ENCODE measurements around the gene GINS1. TPM values are rescaled to one million over a fixed set of nuclear protein-coding genes. Genes with fewer than 3 reads are reported as not detected.

The GINS1 gene
- total and polyA plus RNA-seq, 2 of the 13 experiments (the other 11 are each of a cell fraction or from before 2014, with no cell fraction given) = 14.6 to 59.9 TPM

DNA sequence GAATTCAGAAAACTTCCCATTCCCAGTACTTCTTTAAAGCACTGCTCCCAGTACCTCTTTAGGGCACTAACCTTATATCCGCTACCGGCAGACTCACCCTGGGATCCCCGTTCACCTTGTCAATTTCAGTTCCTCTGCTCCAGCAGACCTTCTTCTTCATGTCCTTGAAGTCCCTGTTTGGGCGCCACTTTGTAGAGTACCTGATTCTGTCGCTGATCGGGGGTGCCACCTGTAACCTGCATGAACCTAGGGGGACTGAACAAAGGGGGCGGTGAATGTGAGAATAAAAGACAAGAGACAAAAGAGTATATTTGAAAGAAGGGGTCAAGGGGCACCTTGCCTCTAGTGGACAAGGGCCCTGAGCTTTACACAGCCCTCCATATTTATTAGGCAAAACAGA is 4.9 kb upstream of the GINS1 start:
- ChIA-PET POLR2A (no interaction called here), CTCF (ENCODE audit: low intra/inter-chr PET ratio, low total read pairs) (no interaction called here)
- TF ChIP-seq ZNF496 (CRISPR knock-in tag; IDR thresholded peaks at IDR 0.05; ENCODE audit: insufficient replicate concordance) (no peak), GFI1 (CRISPR knock-in tag; IDR thresholded peaks at IDR 0.05; ENCODE audit: borderline replicate concordance) (no peak), ZNF337 (CRISPR knock-in tag; IDR thresholded peaks at IDR 0.05; ENCODE audit: borderline replicate concordance, low read depth) (no peak), MIXL1 (CRISPR knock-in tag; IDR thresholded peaks at IDR 0.05) (no peak), SETDB1 (CRISPR knock-in tag; IDR thresholded peaks at IDR 0.05; ENCODE audit: borderline replicate concordance) (peak; percentile 34; the same call in 1 of the 2 replicates), U2AF2 (IDR thresholded peaks at IDR 0.05; ENCODE audit: low read depth, low read length) (no peak), ZNF644 (CRISPR knock-in tag; IDR thresholded peaks at IDR 0.05; ENCODE audit: low read depth) (no peak)
- TF ChIP-seq, protein P1, sequence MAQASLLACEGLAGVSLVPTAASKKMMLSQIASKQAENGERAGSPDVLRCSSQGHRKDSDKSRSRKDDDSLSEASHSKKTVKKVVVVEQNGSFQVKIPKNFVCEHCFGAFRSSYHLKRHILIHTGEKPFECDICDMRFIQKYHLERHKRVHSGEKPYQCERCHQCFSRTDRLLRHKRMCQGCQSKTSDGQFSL (CRISPR knock-in tag; IDR thresholded peaks at IDR 0.05) = peak; percentile 72; the same call in 1 of the 2 replicates
- TF ChIP-seq, protein P2, sequence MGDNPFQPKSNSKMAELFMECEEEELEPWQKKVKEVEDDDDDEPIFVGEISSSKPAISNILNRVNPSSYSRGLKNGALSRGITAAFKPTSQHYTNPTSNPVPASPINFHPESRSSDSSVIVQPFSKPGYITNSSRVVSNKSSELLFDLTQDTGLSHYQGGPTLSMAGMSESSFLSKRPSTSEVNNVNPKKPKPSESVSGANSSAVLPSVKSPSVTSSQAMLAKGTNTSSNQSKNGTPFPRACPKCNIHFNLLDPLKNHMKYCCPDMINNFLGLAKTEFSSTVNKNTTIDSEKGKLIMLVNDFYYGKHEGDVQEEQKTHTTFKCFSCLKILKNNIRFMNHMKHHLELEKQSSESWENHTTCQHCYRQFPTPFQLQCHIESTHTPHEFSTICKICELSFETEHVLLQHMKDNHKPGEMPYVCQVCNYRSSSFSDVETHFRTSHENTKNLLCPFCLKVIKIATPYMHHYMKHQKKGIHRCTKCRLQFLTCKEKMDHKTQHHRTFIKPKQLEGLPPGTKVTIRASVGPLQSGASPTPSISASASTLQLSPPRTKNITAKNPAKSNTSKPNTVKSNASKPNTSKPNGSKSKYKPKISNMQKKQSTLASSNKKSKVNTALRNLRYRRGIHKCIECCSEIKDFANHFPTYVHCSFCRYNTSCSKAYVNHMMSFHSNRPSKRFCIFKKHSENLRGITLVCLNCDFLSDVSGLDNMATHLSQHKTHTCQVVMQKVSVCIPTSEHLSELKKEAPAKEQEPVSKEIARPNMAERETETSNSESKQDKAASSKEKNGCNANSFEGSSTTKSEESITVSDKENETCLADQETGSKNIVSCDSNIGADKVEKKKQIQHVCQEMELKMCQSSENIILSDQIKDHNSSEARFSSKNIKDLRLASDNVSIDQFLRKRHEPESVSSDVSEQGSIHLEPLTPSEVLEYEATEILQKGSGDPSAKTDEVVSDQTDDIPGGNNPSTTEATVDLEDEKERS (CRISPR knock-in tag; IDR thresholded peaks at IDR 0.05) = peak; percentile 95
- TF ChIP-seq, protein P3, sequence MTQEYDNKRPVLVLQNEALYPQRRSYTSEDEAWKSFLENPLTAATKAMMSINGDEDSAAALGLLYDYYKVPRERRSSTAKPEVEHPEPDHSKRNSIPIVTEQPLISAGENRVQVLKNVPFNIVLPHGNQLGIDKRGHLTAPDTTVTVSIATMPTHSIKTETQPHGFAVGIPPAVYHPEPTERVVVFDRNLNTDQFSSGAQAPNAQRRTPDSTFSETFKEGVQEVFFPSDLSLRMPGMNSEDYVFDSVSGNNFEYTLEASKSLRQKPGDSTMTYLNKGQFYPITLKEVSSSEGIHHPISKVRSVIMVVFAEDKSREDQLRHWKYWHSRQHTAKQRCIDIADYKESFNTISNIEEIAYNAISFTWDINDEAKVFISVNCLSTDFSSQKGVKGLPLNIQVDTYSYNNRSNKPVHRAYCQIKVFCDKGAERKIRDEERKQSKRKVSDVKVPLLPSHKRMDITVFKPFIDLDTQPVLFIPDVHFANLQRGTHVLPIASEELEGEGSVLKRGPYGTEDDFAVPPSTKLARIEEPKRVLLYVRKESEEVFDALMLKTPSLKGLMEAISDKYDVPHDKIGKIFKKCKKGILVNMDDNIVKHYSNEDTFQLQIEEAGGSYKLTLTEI (CRISPR knock-in tag; conservative IDR thresholded peaks at IDR 0.05) = no peak
- H3K4me2 ChIP-seq (ENCODE audit: low read depth, low read length) = no peak overlapping the region
- no peaks in the 10 kb centered on the region for H3K36me3 ChIP-seq (replicated peaks in 1 of 2; ENCODE audit: control insufficient read depth in 1 of 2, insufficient read depth in 2 of 2, low read length in 2 of 2)
- no peak overlapping the region for H3K27ac ChIP-seq (ENCODE audit: extremely low read length, insufficient read depth, low read length)
- H3K4me1 ChIP-seq (ENCODE audit: insufficient read depth, low read length) = peaks cover 34% of the 10 kb centered on the region
- in situ Hi-C loops (cut with HindIII; ENCODE audit: extremely low pct_ligation_motif_present, low pct_unique_long_range_greater_than_20kb) = no loop called here
- H2AFZ ChIP-seq (ENCODE audit: low read length) = no peak overlapping the region
- no peak for FAIRE-seq
- no peak overlapping the region for H3K4me3 ChIP-seq (replicated peaks in 1 of 3; ENCODE audit: insufficient read depth in 1 of 3, low read depth in 2 of 3, low read length in 3 of 3)
- no peak for ATAC-seq
- DNase-seq (ENCODE audit: low spot score) = no peak
- H3K9ac ChIP-seq (ENCODE audit: insufficient read depth, low read depth, low read length) = no peak overlapping the region
- BruUV-seq (replicated peaks) = no TSS peak
- no peaks in the 10 kb centered on the region; a peak in 1 of 5 replicates for H3K27me3 ChIP-seq (ENCODE audit: control insufficient read depth in 1 of 2, insufficient read depth in 2 of 2, low read length in 2 of 2)
- H4K20me1 ChIP-seq (ENCODE audit: insufficient read depth, low read length) = no peaks in the 10 kb centered on the region
- peaks cover under 1% of the 10 kb centered on the region for H3K79me2 ChIP-seq (ENCODE audit: insufficient read depth, low read length)
- WGBS (ENCODE audit: low lambda C conversion rate) = 80% methylated on average over 7 of the region's 7 CpGs
- intact Hi-C loops (cut with micrococcal nuclease; ENCODE audit: unreplicated experiment) = no loop called here
- H3K9me3 ChIP-seq (ENCODE audit: low read length) = peaks cover 35% of the 10 kb centered on the region

Data from HepG2 (cell line).